Renal cortical epithelial cell (primary cell): ENCODE data around the gene TANGO2. TPM values are rescaled to one million over a fixed set of nuclear protein-coding genes. Genes with fewer than 3 reads are reported as not detected.

Experiments
- DNase-seq: peaks from one replicate; pipeline ENCODE4 v3.0.0-alpha.2; 2011; ENCODE audit warnings: low read depth
- total RNA-seq: library from RNA; depleted of rRNA; stranded (reverse); fragments of >200 nt; gene quantifications from 2 replicates; pipeline ENCODE4 v1.2.3, GENCODE V29; 2014

Gene TANGO2
- 34.9 and 56.3 TPM in 2 replicates for total RNA-seq

GRCh38 chr22:20020533-20021195 is at the start of gene TANGO2:
TSS of gene TANGO2 (plus strand) at chr22:20021110. CDS start at chr22:20036799, 15,689 bp downstream.
- DNase-seq, result peak; percentile 62

- no peak for DNase-seq
These were observed 49.4 kb upstream of the TANGO2 start for GRCh38 chr22:19971276-19972124.

GRCh38 chr22:19972251-19972650 is 48.7 kb upstream of the TANGO2 start:
- no peak for DNase-seq

- no peak for DNase-seq
These were observed 48.0 kb upstream of the TANGO2 start for GRCh38 chr22:19972652-19973550.

GRCh38 chr22:19973551-19974267 is 47.2 kb upstream of the TANGO2 start:
- DNase-seq, result no peak

GRCh38 chr22:19974268-19974861 is 46.5 kb upstream of the TANGO2 start:
- peak; percentile 21 for DNase-seq

- DNase-seq, result peak; percentile 3
These were observed 45.8 kb upstream of the TANGO2 start for GRCh38 chr22:19974935-19975706.

GRCh38 chr22:19975707-19976035 is 45.2 kb upstream of the TANGO2 start:
- no peak for DNase-seq

GRCh38 chr22:19976671-19977070 is 44.2 kb upstream of the TANGO2 start:
- no peak for DNase-seq

- DNase-seq, result no peak
These were observed 43.3 kb upstream of the TANGO2 start for GRCh38 chr22:19977296-19978243.

GRCh38 chr22:19978748-19979147 is 42.2 kb upstream of the TANGO2 start:
- no peak for DNase-seq

GRCh38 chr22:19979712-19980493 is 41.0 kb upstream of the TANGO2 start:
- no peak for DNase-seq

- DNase-seq, result no peak
These were observed 40.1 kb upstream of the TANGO2 start for GRCh38 chr22:19980766-19981165.

- no peak for DNase-seq
These were observed 39.5 kb upstream of the TANGO2 start for GRCh38 chr22:19981171-19981960.

GRCh38 chr22:19981961-19982920 is 38.7 kb upstream of the TANGO2 start:
- DNase-seq, result no peak

GRCh38 chr22:19982991-19983578 is 37.8 kb upstream of the TANGO2 start:
- no peak for DNase-seq
